GM13977 (cell line): ENCODE measurements around the gene NRM.

Experiments
- DNase-seq: peaks from one replicate; pipeline ENCODE4 v3.0.0; 2012; ENCODE audit warnings: low spot score
- CTCF ChIP-seq: IDR thresholded peaks from 2 replicates; pipeline ENCODE4 v1.5.1; 2012; ENCODE audit warnings: mild to moderate bottlenecking, control low read depth; ENCODE audit not compliant: insufficient read depth; ENCODE audit errors: extremely low read depth, missing control alignments
- in situ Hi-C: fragments of 300-500 bp; cut with MboI; formaldehyde crosslinking; loops from one replicate; pipeline ENCODE4 v1.12.0; 2022; ENCODE audit warnings: low sequenced_read_pairs, low pct_unique_long_range_greater_than_20kb, mixed read lengths, inconsistent platforms; ENCODE audit not compliant: unreplicated experiment

The NRM gene

GRCh38 chr6:30690403-30691207 lies at the start of gene NRM:
Gene NRM (minus strand): TSS chr6:30690984. CDS start chr6:30690974, 10 bp downstream.
- in situ Hi-C loops = no loop called here
- TF ChIP-seq CTCF = no peak
- DNase-seq = peak; percentile 87

- in situ Hi-C loops = loop anchor here (10.0 kb wide), 1 partner anchor 74 kb away; no protein-coding TSS in a partner anchor
- no peak for DNase-seq
- no peak for TF ChIP-seq CTCF
These were observed 49.7 kb upstream of the NRM start for GRCh38 chr6:30740540-30740870.

- DNase-seq = no peak
- in situ Hi-C loops = loop anchor here (10.0 kb wide), 1 partner anchor 254 kb away; the partner anchor contains the start of gene HLA-E
- TF ChIP-seq CTCF = no peak
These were observed 47.7 kb upstream of the NRM start for GRCh38 chr6:30738532-30738931.

GRCh38 chr6:30735668-30736314 lies 45.0 kb upstream of the NRM start:
- peak; percentile 48 for DNase-seq
- TF ChIP-seq CTCF = no peak
- in situ Hi-C loops = loop anchor here (10.0 kb wide), 1 partner anchor 251 kb away; the partner anchor contains the start of gene HLA-E

GRCh38 chr6:30732237-30732943 lies 41.6 kb upstream of the NRM start:
- in situ Hi-C loops = loop anchor here (10.0 kb wide), 1 partner anchor 248 kb away; the partner anchor contains the start of gene HLA-E
- TF ChIP-seq CTCF = no peak
- DNase-seq = no peak

- in situ Hi-C loops = loop anchor here (10.0 kb wide), 1 partner anchor 246 kb away; the partner anchor contains the start of gene HLA-E
- TF ChIP-seq CTCF = peak; percentile 93
- peak; percentile 76 for DNase-seq
These were observed 40.0 kb upstream of the NRM start for GRCh38 chr6:30730601-30731435.
